NCI-H82 treated with DMSO at 0.1 percent for 48 hours (cell line): ENCODE data around the gene ANOS1.
"Not testable (repeated sequence)": the region's sequence is repeated elsewhere in the genome, so short reads cannot be mapped to it uniquely, and the experiment has no call there.

Experiments used
- DNase-seq: peaks from one replicate; lab custom pipeline; 2025; ENCODE audit not compliant: unreplicated experiment; lab: John Stamatoyannopoulos, UW

The ANOS1 gene

DNA sequence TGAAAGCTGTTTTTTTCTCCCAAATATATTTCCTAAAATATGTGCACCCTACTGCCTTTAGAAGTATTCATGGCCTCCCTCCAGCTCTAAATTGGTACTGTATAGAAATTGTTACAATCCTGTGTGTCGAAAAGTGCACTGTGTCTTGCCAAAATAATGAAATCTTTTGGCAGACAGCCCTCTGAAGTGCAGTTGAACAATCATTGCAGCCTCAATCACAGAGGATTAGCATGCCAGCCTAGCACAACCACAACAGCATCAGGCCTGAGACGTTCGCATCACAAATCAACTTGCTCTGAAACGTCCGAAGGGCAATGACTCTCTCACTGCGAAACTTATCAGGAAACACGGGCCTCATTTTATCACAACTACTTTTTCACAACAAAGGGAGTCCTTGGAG, 99.0 kb downstream of the ANOS1 start:
- no peak for DNase-seq

DNA sequence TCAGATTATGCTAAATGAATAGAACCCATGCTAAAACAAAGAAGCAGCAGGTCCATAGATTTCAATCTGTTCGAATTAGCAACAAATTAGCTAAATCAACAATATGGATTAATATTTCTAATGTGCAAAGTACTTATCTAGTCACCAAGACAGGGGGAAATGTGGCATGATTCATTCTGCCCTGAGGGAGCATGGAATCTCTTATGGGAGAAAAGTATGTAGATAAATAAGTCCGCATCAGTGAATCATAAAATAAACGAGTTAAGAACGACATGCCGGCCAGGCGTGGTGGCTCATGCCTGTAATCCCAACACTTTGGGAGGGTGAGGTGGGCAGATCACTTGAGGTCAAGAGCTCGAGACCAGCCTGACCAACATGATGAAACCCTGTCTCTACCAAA, 102.1 kb downstream of the ANOS1 start:
- no peak for DNase-seq

- no peak for DNase-seq
These were observed 104.1 kb downstream of the ANOS1 start for GRCh38 chrX:8627796-8628195.

DNA sequence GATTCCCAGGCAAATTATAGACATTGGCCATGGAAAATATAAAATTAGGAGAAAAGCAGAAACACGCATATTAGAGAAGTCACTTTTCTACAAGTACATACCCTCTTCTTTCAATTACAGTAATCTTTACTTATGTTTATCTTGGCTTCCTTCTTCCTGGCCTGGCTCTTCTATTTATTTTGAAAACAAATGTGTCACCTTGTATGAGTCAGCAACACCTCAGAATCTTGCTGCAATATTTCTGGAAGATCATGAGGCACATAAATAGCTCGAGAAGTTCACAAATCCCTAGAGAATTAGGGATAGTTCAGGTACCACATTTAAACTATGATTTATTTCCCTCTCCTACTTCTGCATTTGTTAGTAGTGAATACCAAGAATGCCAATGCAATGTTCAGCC, 124.6 kb downstream of the ANOS1 start:
- no peak for DNase-seq

DNA sequence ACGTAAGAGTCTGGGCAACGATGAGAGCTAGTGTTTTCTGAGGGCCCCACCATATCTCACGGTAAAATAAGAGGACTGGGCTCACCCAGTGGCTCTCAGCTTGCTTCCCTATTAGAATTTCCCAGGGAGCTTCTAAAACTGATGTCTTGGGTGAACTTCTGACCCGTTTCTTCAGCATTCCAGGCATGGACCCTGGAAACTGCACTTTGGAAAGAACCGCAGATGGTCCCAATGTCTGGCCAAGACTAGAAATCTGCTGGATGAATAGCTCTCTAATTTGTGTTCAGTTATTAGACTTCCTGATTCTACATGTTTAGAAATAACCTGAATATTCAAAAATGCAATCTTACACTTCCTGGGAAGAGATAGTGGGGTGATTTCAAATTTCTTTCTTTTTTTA, 127.8 kb downstream of the ANOS1 start:
- no peak for DNase-seq

DNA sequence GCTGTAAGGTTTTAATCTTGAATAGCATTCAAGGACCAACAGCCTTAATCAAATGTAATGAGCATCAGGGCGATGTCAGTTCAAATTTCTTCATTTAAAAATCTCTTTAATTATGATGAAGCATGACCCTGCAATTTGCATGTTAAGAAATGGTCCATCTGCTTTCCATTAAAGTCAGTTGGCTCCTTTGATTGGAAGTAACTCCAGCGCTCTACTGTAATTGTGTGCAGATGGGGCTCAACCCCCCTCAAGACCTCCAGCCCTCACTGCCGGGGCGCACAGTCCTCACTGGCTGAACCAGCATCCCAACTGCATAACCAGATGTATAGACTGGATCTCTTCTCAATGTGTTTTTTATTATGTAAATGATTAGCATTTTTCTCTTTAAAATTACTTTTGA, 140.4 kb downstream of the ANOS1 start:
- no peak for DNase-seq

DNA sequence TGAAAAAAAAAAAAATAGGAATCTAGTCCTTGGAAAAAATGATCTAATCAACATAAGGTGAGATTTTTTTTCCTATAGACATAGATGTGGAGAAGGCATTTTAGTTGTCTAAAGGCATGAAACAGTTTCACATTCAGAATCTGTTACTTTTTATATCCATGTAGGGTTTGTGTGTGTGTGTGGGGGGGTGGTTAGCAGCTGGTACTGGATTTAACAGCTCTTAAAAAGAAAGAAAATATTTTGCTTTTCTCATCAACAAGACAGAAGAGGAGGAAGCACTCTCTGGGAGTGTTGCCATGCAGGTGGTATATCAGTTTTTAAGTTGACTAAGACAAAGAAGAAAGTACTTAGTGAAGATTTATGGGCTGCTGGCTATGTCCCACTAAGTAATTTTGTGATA, 145.0 kb downstream of the ANOS1 start:
- DNase-seq, result no peak

GRCh38 chrX:8579602-8580001, 152.3 kb downstream of the ANOS1 start:
- DNase-seq, result no peak

- DNase-seq, result no peak
These were observed 155.1 kb downstream of the ANOS1 start for GRCh38 chrX:8576821-8577220.

DNA sequence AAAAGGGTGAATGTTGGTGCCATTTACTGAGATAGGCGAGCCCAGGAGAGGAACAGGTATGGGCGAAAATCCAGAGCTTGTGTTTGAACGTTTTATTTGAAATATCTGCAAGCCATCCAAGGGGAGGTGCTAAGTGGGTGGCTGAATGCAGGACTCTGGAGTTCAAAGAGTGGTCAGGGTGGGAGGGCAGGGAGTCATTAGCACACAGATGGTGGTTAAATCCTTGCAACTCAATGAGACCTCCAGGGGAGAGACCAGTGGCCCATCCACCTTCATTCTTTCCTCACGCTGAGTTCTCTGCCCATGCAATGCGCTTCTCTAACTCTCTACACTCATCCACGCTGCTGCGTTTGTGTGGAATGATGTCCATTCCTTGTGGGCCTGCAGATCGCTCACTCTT, 166.2 kb downstream of the ANOS1 start:
- DNase-seq, result no peak

DNA sequence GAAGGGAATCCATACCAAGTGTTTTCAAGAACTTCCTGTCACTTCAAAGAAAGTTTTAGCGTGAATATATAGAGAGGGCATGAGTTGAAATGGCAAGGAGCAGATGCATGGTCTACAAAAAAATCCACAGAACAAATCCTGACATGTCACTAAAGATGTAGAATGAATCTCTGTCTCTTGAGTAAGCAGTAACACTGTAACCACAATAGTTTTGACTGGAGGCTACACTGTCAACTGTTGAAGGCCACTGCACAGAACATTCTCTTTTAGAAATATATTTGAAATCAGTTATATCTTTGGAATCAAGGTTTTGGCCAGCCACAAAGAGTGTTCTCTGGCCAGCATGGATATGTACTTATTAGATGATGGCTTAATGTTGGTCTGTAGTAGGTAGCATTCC, 183.5 kb downstream of the ANOS1 start:
- DNase-seq, result no peak

- DNase-seq, result no peak
These were observed 185.2 kb downstream of the ANOS1 start for GRCh38 chrX:8546715-8547114.

DNA sequence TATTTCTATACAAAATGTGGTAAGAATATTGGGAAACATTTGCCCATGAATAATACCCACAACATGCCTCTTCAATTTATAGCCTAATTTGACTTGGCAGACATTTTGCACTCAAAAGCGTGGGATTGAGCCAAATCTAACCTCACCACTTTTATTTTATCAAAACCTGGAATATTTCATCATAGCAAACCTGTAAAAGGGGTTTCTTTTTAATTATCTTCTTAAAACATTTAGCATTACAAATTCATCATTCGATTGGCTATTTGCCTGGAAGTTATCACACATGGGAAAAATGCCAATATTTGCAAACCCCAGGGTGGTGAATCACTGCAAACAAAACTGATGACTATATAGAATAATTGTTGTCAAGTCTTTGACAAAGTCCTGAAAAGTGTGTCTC, 211.1 kb downstream of the ANOS1 start:
- DNase-seq, result no peak

DNA sequence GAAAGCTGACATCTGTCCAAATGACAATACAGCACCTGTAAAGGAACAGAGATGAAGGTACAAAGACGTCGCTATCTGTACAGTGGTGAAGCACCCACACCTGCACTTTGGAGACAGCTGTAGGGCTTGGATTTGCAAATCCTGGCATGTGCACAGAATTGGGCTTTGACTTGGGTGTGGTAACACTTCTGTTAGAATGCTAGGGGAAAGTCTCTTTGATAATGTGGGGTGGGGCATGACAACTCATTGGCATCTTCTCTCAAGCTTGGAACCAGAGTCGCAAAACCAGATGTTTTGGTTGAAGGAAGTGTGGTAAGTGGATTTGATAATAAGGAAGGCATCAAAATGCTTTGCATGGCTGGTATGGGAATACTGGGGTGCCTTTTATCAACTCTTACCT, 211.8 kb downstream of the ANOS1 start:
- no peak for DNase-seq

DNA sequence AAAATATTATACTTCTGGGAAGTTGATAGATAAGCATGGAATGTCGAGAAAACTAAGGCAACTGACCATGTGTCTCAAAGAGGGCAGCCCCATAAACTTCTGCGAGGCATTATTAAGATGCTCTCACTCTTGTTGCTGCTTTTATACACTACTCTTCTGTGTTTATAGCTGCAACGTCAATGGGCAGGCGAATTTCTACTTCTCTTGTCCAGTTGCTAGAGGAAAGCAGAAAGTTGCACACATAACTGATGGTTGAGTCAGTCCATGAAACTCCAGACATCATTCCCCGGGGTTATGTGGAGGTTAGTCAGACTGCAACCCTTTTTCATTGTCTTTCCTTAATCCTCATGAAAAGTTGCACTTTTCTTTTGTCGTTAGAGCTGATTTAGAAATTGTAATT, 227.5 kb downstream of the ANOS1 start:
- DNase-seq, result no peak

GRCh38 chrX:8502101-8502500, 229.8 kb downstream of the ANOS1 start:
- DNase-seq, result not testable (repeated sequence)

DNA sequence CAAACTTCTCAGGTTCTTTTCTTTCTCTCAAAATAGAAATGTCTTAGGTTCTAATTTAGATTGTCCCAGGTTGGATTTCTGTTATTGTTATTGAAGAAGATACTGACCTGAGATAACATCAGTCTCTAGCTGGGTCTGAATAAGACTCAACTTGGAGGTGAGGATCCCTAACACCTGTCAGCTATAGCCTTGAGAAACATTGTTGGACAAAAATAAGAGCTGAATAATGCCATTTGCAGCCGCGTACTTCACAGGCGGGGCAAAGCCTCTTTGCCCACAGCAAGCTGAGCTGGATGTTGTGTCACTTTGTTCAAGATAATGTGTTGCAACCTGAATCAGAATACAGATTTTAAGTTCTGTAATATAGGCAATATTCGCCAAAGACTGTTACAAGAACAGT, 231.7 kb downstream of the ANOS1 start:
- no peak for DNase-seq

DNA sequence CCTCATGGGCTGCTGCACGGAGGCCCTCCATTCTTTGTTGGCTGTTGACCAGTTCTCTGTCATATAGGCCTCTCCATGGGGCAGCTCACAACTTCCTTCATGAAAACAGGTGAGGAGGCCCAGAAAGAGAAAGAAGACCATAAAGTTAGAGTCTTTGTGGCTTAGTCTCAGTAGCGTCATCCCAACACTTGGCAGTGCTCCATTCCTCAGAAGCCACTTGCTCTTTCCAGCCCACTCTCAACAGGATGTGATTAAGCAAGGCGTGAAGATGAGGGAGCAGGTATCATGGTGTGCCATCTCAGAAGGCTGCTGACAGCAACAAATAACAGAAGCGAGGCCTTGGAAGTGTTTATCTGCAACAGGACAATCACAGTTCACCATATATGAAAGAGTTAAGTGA, 236.9 kb downstream of the ANOS1 start:
- not testable (repeated sequence) for DNase-seq

GRCh38 chrX:8484360-8484949, 247.5 kb downstream of the ANOS1 start:
- DNase-seq, result no peak
